ENCODE results near the gene CLIC4. TPM values are rescaled to one million over a fixed set of nuclear protein-coding genes. Genes with fewer than 3 reads are reported as not detected.
"Not testable (repeated sequence)": the region's sequence is repeated elsewhere in the genome, so short reads cannot be mapped to it uniquely, and the experiment has no call there.

The CLIC4 gene
- total and polyA plus RNA-seq, 2 experiments from 2014 or later = 92.5 to 308 TPM

DNA sequence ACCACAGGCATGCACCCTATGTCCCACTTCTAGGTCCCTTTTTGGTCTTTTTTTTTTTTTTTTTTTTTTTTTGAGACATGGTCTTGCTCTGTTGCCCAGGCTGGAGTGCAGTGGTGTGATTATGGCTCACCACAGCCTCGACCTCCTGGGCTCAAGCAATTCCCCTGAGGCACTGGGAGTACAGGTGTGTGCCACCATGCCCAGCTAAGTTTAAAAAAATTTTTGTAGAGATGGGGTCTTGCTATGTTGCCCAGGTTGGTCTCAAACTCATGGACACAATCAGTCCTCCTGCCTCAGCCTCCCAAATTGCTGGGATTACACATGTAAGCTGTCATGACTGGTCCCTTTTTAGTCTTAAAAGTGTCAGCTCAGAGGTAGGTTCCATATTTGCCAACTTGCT, 75.0 kb downstream of the CLIC4 start:
- not testable (repeated sequence) for H3K4me3 ChIP-seq; H3K27ac Mint-ChIP-seq; H3K27me3 ChIP-seq (ENCODE audit: insufficient read depth); H3K36me3 ChIP-seq (ENCODE audit: insufficient read depth); H3K9me3 Mint-ChIP-seq; H3F3A ChIP-seq (replicated peaks; ENCODE audit: low read depth); H3K4me2 ChIP-seq; ATAC-seq; H3K4me3 Mint-ChIP-seq; H3K27ac ChIP-seq (ENCODE audit: low read depth); DNase-seq (ENCODE audit: low spot score); H3K27me3 Mint-ChIP-seq (ENCODE audit: insufficient read depth, low read depth, poor library complexity); H3K4me1 Mint-ChIP-seq; H2AFZ ChIP-seq; H3K9me2 ChIP-seq (ENCODE audit: insufficient read depth); H3K4me1 ChIP-seq (ENCODE audit: insufficient read depth)
- H3K36me3 Mint-ChIP-seq (ENCODE audit: low read depth) = peaks cover 44% of the 10 kb centered on the region
- Histone ChIP-seq H3K79me2 (replicated peaks; ENCODE audit: insufficient read depth) (peaks cover 99% of the 10 kb centered on the region), H4K20me1 (replicated peaks; ENCODE audit: insufficient read depth) (peaks cover 56% of the 10 kb centered on the region)

DNA sequence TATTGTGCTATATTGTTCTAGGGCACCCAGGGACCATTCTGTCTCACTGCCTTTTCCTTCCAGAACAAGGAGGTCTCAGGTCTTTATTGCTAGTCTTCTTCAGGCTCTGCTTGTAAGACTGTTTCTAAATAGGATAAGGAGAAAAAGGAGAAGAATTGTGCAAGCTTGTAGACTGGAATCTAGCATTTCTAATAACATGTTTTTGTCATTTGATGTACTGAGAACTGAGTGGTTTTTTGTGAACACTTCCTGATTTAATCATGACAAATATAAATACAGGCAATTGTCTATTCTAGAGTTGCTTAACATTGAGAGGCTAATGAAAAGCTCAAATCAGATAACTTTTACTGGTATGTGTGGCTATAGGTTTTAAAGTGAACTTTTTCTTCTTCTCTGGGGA, 77.6 kb downstream of the CLIC4 start:
- Histone ChIP-seq H3K4me3 (no peak overlapping the region), H4K20me1 (replicated peaks; ENCODE audit: insufficient read depth) (peaks cover 61% of the 10 kb centered on the region), H3K27me3 (ENCODE audit: insufficient read depth) (no peaks in the 10 kb centered on the region), H3K4me1 (ENCODE audit: insufficient read depth) (no peaks in the 10 kb centered on the region; the same call in 1 of the 2 replicates), H3K27ac (ENCODE audit: low read depth) (peak overlapping the region; percentile 43; the same call in 1 of the 2 replicates), H3K79me2 (replicated peaks; ENCODE audit: insufficient read depth) (peaks cover 99% of the 10 kb centered on the region), H2AFZ (no peak overlapping the region), H3K9me2 (ENCODE audit: insufficient read depth) (0 out of 2 replicates have a peak, but pooled peaks cover 2% of the 10 kb centered on the region), H3K4me2 (no peak overlapping the region), H3F3A (replicated peaks; ENCODE audit: low read depth) (no peaks in the 10 kb centered on the region), H3K36me3 (ENCODE audit: insufficient read depth) (0 out of 2 replicates have a peak, but pooled peaks cover 8% of the 10 kb centered on the region)
- H3K4me3 Mint-ChIP-seq = no peak overlapping the region
- H3K36me3 Mint-ChIP-seq (ENCODE audit: low read depth) = peaks cover 33% of the 10 kb centered on the region
- peaks cover 8% of the 10 kb centered on the region; the same call in 2 of the 3 replicates for H3K4me1 Mint-ChIP-seq
- H3K27me3 Mint-ChIP-seq (ENCODE audit: insufficient read depth, low read depth, poor library complexity) = peaks cover 3% of the 10 kb centered on the region
- ATAC-seq = no peak
- H3K27ac Mint-ChIP-seq = 0 out of 2 replicates have a peak overlapping the region, but pooled peaks have one; percentile 1
- DNase-seq (ENCODE audit: low spot score) = no peak
- H3K9me3 Mint-ChIP-seq = no peaks in the 10 kb centered on the region
- no peak for TF ChIP-seq STAT1 (IDR thresholded peaks at IDR 0.05; ENCODE audit: unreplicated experiment)
- no peak for TF ChIP-seq EZH2phosphoT487 (IDR thresholded peaks at IDR 0.05; ENCODE audit: unreplicated experiment)
- no peak for TF ChIP-seq ZNF114 (CRISPR knock-in tag; IDR thresholded peaks at IDR 0.05)
- no peak for TF ChIP-seq ETS1 (IDR thresholded peaks at IDR 0.05)
- no peak for TF ChIP-seq ZNF331 (CRISPR knock-in tag; IDR thresholded peaks at IDR 0.05; ENCODE audit: low read depth)
- no peak for TF ChIP-seq ZNF462 (CRISPR knock-in tag; IDR thresholded peaks at IDR 0.05)
- no peak for TF ChIP-seq POLR2AphosphoS5 (IDR thresholded peaks at IDR 0.05; ENCODE audit: low read depth)
- no peak for TF ChIP-seq REST (IDR thresholded peaks at IDR 0.05; ENCODE audit: unreplicated experiment)
- no peak for TF ChIP-seq EZH2 (IDR thresholded peaks at IDR 0.05; ENCODE audit: low read depth, unreplicated experiment)
- no peak for TF ChIP-seq CREB1 (CRISPR knock-in tag; IDR thresholded peaks at IDR 0.05; ENCODE audit: low read depth)
- no peak for TF ChIP-seq NANOG (IDR thresholded peaks at IDR 0.05; ENCODE audit: borderline replicate concordance)
- TF ChIP-seq JUNB (IDR thresholded peaks at IDR 0.05; ENCODE audit: unreplicated experiment) = no peak

All from GM23338 (cell line).